ENCODE data around the gene HUWE1.

Gene HUWE1

GRCh38 chrX:53714580-53715345 lies 28.2 kb upstream of the HUWE1 start:
- no peaks in the 10 kb centered on the region for H3K27me3 ChIP-seq (ENCODE audit: control insufficient read depth, insufficient read depth, low read length)
- no peak overlapping the region for H3K4me3 ChIP-seq (ENCODE audit: low read depth, low read length)
- H3K36me3 ChIP-seq (ENCODE audit: control insufficient read depth, insufficient read depth, low read length): no peaks in the 10 kb centered on the region
- no peaks in the 10 kb centered on the region for H3K4me1 ChIP-seq (ENCODE audit: control insufficient read depth, insufficient read depth, low read length)
- no peak overlapping the region for H3K9ac ChIP-seq (ENCODE audit: low read depth, low read length)
- no peaks in the 10 kb centered on the region for H3K9me3 ChIP-seq (ENCODE audit: control insufficient read depth, insufficient read depth, low read length)

- Histone ChIP-seq H3K9me3 (ENCODE audit: control insufficient read depth, insufficient read depth, low read length) (no peaks in the 10 kb centered on the region), H3K4me1 (ENCODE audit: control insufficient read depth, insufficient read depth, low read length) (no peaks in the 10 kb centered on the region), H3K4me3 (ENCODE audit: low read depth, low read length) (no peak overlapping the region), H3K27me3 (ENCODE audit: control insufficient read depth, insufficient read depth, low read length) (no peaks in the 10 kb centered on the region), H3K9ac (ENCODE audit: low read depth, low read length) (no peak overlapping the region), H3K36me3 (ENCODE audit: control insufficient read depth, insufficient read depth, low read length) (no peaks in the 10 kb centered on the region)
Measured at GRCh38 chrX:53713987-53714579, 27.6 kb upstream of the HUWE1 start.

GRCh38 chrX:53711436-53711835 lies 24.9 kb upstream of the HUWE1 start:
- H3K4me1 ChIP-seq (ENCODE audit: control insufficient read depth, insufficient read depth, low read length): no peaks in the 10 kb centered on the region
- H3K27me3 ChIP-seq (ENCODE audit: control insufficient read depth, insufficient read depth, low read length): no peaks in the 10 kb centered on the region
- H3K36me3 ChIP-seq (ENCODE audit: control insufficient read depth, insufficient read depth, low read length): no peaks in the 10 kb centered on the region
- H3K9ac ChIP-seq (ENCODE audit: low read depth, low read length): no peak overlapping the region
- H3K4me3 ChIP-seq (ENCODE audit: low read depth, low read length): no peak overlapping the region
- H3K9me3 ChIP-seq (ENCODE audit: control insufficient read depth, insufficient read depth, low read length): no peaks in the 10 kb centered on the region

GRCh38 chrX:53704854-53705253 lies 18.3 kb upstream of the HUWE1 start:
- Histone ChIP-seq H3K4me3 (ENCODE audit: low read depth, low read length) (no peak overlapping the region), H3K36me3 (ENCODE audit: control insufficient read depth, insufficient read depth, low read length) (no peaks in the 10 kb centered on the region), H3K27me3 (ENCODE audit: control insufficient read depth, insufficient read depth, low read length) (no peaks in the 10 kb centered on the region), H3K4me1 (ENCODE audit: control insufficient read depth, insufficient read depth, low read length) (no peaks in the 10 kb centered on the region), H3K9ac (ENCODE audit: low read depth, low read length) (no peak overlapping the region), H3K9me3 (ENCODE audit: control insufficient read depth, insufficient read depth, low read length) (peaks cover 3% of the 10 kb centered on the region)

- no peaks in the 10 kb centered on the region for H3K27me3 ChIP-seq (ENCODE audit: control insufficient read depth, insufficient read depth, low read length)
- no peaks in the 10 kb centered on the region for H3K36me3 ChIP-seq (ENCODE audit: control insufficient read depth, insufficient read depth, low read length)
- H3K4me3 ChIP-seq (ENCODE audit: low read depth, low read length): no peak overlapping the region
- H3K4me1 ChIP-seq (ENCODE audit: control insufficient read depth, insufficient read depth, low read length): no peaks in the 10 kb centered on the region
- H3K9ac ChIP-seq (ENCODE audit: low read depth, low read length): no peak overlapping the region
- peaks cover 3% of the 10 kb centered on the region for H3K9me3 ChIP-seq (ENCODE audit: control insufficient read depth, insufficient read depth, low read length)
Measured at GRCh38 chrX:53704294-53704693, 17.8 kb upstream of the HUWE1 start.

GRCh38 chrX:53695946-53696549 lies 9.5 kb upstream of the HUWE1 start:
- Histone ChIP-seq H3K27me3 (ENCODE audit: control insufficient read depth, insufficient read depth, low read length) (no peaks in the 10 kb centered on the region), H3K4me1 (ENCODE audit: control insufficient read depth, insufficient read depth, low read length) (no peaks in the 10 kb centered on the region), H3K36me3 (ENCODE audit: control insufficient read depth, insufficient read depth, low read length) (no peaks in the 10 kb centered on the region), H3K4me3 (ENCODE audit: low read depth, low read length) (no peak overlapping the region), H3K9ac (ENCODE audit: low read depth, low read length) (no peak overlapping the region), H3K9me3 (ENCODE audit: control insufficient read depth, insufficient read depth, low read length) (no peaks in the 10 kb centered on the region)

GRCh38 chrX:53694642-53695041 lies 8.1 kb upstream of the HUWE1 start:
- Histone ChIP-seq H3K4me1 (ENCODE audit: control insufficient read depth, insufficient read depth, low read length) (no peaks in the 10 kb centered on the region), H3K4me3 (ENCODE audit: low read depth, low read length) (no peak overlapping the region), H3K27me3 (ENCODE audit: control insufficient read depth, insufficient read depth, low read length) (no peaks in the 10 kb centered on the region), H3K9ac (ENCODE audit: low read depth, low read length) (no peak overlapping the region), H3K9me3 (ENCODE audit: control insufficient read depth, insufficient read depth, low read length) (no peaks in the 10 kb centered on the region), H3K36me3 (ENCODE audit: control insufficient read depth, insufficient read depth, low read length) (no peaks in the 10 kb centered on the region)

- H3K27me3 ChIP-seq (ENCODE audit: control insufficient read depth, insufficient read depth, low read length): no peaks in the 10 kb centered on the region
- peaks cover 3% of the 10 kb centered on the region for H3K9me3 ChIP-seq (ENCODE audit: control insufficient read depth, insufficient read depth, low read length)
- no peak overlapping the region for H3K9ac ChIP-seq (ENCODE audit: low read depth, low read length)
- no peak overlapping the region for H3K4me3 ChIP-seq (ENCODE audit: low read depth, low read length)
- no peaks in the 10 kb centered on the region for H3K4me1 ChIP-seq (ENCODE audit: control insufficient read depth, insufficient read depth, low read length)
- H3K36me3 ChIP-seq (ENCODE audit: control insufficient read depth, insufficient read depth, low read length): no peaks in the 10 kb centered on the region
Measured at GRCh38 chrX:53688300-53688699, 1.8 kb upstream of the HUWE1 start.

- Histone ChIP-seq H3K4me3 (ENCODE audit: low read depth, low read length) (peak overlapping the region; percentile 75), H3K4me1 (ENCODE audit: control insufficient read depth, insufficient read depth, low read length) (no peaks in the 10 kb centered on the region), H3K9ac (ENCODE audit: low read depth, low read length) (peak overlapping the region; percentile 54), H3K36me3 (ENCODE audit: control insufficient read depth, insufficient read depth, low read length) (peaks cover 3% of the 10 kb centered on the region), H3K27me3 (ENCODE audit: control insufficient read depth, insufficient read depth, low read length) (no peaks in the 10 kb centered on the region), H3K9me3 (ENCODE audit: control insufficient read depth, insufficient read depth, low read length) (peaks cover 3% of the 10 kb centered on the region)
Measured at GRCh38 chrX:53685711-53686110, 808 bp downstream of the HUWE1 start.

- H3K4me1 ChIP-seq (ENCODE audit: control insufficient read depth, insufficient read depth, low read length): no peaks in the 10 kb centered on the region
- H3K9ac ChIP-seq (ENCODE audit: low read depth, low read length): peak overlapping the region; percentile 79
- H3K4me3 ChIP-seq (ENCODE audit: low read depth, low read length): peak overlapping the region; percentile 75
- H3K9me3 ChIP-seq (ENCODE audit: control insufficient read depth, insufficient read depth, low read length): peaks cover 3% of the 10 kb centered on the region
- peaks cover 3% of the 10 kb centered on the region for H3K36me3 ChIP-seq (ENCODE audit: control insufficient read depth, insufficient read depth, low read length)
- no peaks in the 10 kb centered on the region for H3K27me3 ChIP-seq (ENCODE audit: control insufficient read depth, insufficient read depth, low read length)
Measured at GRCh38 chrX:53684415-53685192, 1.9 kb downstream of the HUWE1 start.

GRCh38 chrX:53683556-53684414 lies 2.7 kb downstream of the HUWE1 start:
- Histone ChIP-seq H3K9ac (ENCODE audit: low read depth, low read length) (peak overlapping the region; percentile 93), H3K36me3 (ENCODE audit: control insufficient read depth, insufficient read depth, low read length) (peaks cover 3% of the 10 kb centered on the region), H3K9me3 (ENCODE audit: control insufficient read depth, insufficient read depth, low read length) (peaks cover 3% of the 10 kb centered on the region), H3K4me1 (ENCODE audit: control insufficient read depth, insufficient read depth, low read length) (no peaks in the 10 kb centered on the region), H3K4me3 (ENCODE audit: low read depth, low read length) (peak overlapping the region; percentile 82), H3K27me3 (ENCODE audit: control insufficient read depth, insufficient read depth, low read length) (no peaks in the 10 kb centered on the region)
